Left ventricle myocardium inferior (tissue), 1 donor: ENCODE data around the gene ATG7. TPM values are rescaled to one million over a fixed set of nuclear protein-coding genes. Genes with fewer than 3 reads are reported as not detected.

Experiments used
- DNase-seq: peaks from one replicate; pipeline ENCODE4 v3.0.0-alpha.2; 2020
- H3K27ac ChIP-seq: fragments of 200-600 bp; replicated peaks from 2 replicates; pipeline ENCODE4 v1.8.0; 2021
- H3K27me3 ChIP-seq: fragments of 200-600 bp; 2 replicates; pipeline ENCODE4 v1.8.0; 2021; ENCODE audit warnings: low read depth
- H3K36me3 ChIP-seq: fragments of 200-600 bp; 2 replicates; pipeline ENCODE4 v1.8.0; 2021
- H3K4me1 ChIP-seq: fragments of 200-600 bp; 2 replicates; pipeline ENCODE4 v1.8.0; 2021
- H3K4me3 ChIP-seq: fragments of 200-600 bp; 2 replicates; pipeline ENCODE4 v1.8.0; 2021; ENCODE audit warnings: mild to moderate bottlenecking, moderate library complexity
- H3K9me3 ChIP-seq: fragments of 200-600 bp; replicated peaks from 2 replicates; pipeline ENCODE4 v1.8.0; 2021
- intact Hi-C: fragments of 100-400 bp; cut with micrococcal nuclease; formaldehyde crosslinking; loops from one replicate; pipeline ENCODE4 v1.11.0; 2022
- total RNA-seq: library from RNA; stranded (reverse); fragmentation: NEBNext Ultra II Directional; extraction: Animal tissue kit (Norgen Biotek cat#: 25700); gene quantifications from one replicate; pipeline ENCODE4 v1.2.1, GENCODE V29; 2021
- TF ChIP-seq, protein P1 (sequence below): fragments of 200-600 bp; IDR thresholded peaks from 2 replicates; pipeline ENCODE4 v1.8.0; 2021; ENCODE audit warnings: antibody characterized with exemption, mild to moderate bottlenecking, borderline replicate concordance
- donor health status: DM: no; HTN: yes; CAD: no; lungs with severe emphysema.

The ATG7 gene
- total RNA-seq, 1 donor from 2014 or later = 15.7 TPM

DNA sequence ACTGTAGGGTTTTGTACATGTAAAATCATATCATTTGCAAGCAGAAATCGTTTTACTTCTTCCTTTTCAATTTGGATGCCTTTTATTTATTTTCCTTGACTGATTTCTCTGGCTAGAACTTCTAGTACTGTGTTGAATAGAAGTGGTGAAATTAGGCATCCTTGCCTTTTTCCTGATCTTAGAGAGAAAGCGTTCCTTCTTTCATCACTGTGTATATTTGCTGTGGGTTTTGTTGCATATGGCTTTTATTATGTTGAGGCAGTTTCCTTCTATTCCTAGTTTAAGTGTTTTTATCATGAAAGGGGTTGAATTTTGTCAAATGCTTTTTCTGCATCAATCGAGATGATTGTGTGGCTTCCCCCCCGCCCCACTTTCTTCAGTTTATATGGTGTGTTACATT, 140.9 kb downstream of the ATG7 start:
- Histone ChIP-seq H3K9me3 (peaks cover 25% of the 10 kb centered on the region), H3K4me1 (no peaks in the 10 kb centered on the region), H3K36me3 (peaks cover 7% of the 10 kb centered on the region), H3K27ac (no peak overlapping the region), H3K27me3 (no peaks in the 10 kb centered on the region), H3K4me3 (no peak overlapping the region)
- no peak for DNase-seq
- TF ChIP-seq, protein P1, sequence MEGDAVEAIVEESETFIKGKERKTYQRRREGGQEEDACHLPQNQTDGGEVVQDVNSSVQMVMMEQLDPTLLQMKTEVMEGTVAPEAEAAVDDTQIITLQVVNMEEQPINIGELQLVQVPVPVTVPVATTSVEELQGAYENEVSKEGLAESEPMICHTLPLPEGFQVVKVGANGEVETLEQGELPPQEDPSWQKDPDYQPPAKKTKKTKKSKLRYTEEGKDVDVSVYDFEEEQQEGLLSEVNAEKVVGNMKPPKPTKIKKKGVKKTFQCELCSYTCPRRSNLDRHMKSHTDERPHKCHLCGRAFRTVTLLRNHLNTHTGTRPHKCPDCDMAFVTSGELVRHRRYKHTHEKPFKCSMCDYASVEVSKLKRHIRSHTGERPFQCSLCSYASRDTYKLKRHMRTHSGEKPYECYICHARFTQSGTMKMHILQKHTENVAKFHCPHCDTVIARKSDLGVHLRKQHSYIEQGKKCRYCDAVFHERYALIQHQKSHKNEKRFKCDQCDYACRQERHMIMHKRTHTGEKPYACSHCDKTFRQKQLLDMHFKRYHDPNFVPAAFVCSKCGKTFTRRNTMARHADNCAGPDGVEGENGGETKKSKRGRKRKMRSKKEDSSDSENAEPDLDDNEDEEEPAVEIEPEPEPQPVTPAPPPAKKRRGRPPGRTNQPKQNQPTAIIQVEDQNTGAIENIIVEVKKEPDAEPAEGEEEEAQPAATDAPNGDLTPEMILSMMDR = no peak
- intact Hi-C loops = no loop called here

DNA sequence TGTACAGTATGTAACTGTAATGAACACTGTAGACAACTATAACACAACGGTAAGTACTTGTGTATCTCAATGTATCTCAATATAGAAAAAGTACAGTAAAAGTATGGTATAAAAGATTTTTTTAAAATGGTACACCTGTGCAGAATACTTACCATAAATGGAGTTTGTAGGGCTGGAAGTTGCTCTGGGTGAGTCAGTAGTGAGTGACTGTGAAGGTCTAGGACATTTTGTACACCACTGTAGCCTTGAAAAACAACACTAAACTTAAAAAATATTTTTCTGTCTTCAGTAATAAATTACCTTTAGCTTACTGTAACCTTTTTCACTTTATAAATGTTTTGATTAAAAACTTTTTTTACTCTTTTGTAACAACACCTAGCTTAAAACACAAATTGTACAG, 142.9 kb downstream of the ATG7 start:
- TF ChIP-seq, protein P1 = no peak
- H3K4me3 ChIP-seq = no peak overlapping the region
- no peak for DNase-seq
- peaks cover 16% of the 10 kb centered on the region for H3K9me3 ChIP-seq
- intact Hi-C loops = no loop called here
- no peaks in the 10 kb centered on the region for H3K36me3 ChIP-seq
- no peak overlapping the region for H3K27ac ChIP-seq
- H3K27me3 ChIP-seq = no peaks in the 10 kb centered on the region
- no peaks in the 10 kb centered on the region for H3K4me1 ChIP-seq

DNA sequence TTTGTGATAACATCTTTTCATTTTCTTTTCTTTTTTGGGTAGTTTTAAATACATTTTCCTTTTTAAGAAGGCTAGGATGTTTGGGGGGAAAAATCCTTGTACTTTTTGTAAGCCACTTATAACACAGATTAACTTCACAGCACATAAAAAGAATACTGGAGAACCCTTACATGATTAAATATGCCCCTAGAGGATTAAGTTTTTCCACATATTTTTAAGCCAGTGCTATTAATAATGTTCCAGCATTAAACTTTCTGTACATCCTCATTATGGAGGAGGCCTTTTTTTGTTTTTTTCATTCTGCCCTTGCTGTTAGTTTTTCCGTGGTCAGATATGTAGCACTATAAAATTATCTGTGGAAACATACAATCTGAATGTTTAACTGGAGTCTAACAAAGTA, 147.9 kb downstream of the ATG7 start:
- intact Hi-C loops = no loop called here
- TF ChIP-seq, protein P1 = no peak
- no peak overlapping the region for H3K4me3 ChIP-seq

DNA sequence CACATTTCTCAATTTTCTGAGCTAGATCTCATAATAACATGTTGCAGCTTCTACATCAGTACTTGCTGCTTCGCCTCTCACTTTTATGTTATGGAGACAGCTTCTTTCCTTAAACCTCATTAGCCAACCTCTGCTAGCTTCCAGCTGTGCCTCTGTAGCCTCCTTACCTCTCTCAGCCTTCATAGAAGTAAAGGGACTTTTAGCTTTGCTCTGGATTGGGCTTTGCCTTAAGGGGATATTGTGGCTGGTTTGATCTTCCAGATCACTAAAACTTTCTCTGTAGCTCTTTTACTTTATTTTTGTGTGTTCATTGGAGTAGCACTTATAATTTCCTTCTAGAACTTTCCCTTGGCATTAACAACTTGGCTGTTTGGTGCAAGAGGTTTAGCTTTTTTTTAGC, 150.1 kb downstream of the ATG7 start:
- Histone ChIP-seq H3K4me1 (no peaks in the 10 kb centered on the region), H3K27me3 (no peaks in the 10 kb centered on the region), H3K36me3 (peaks cover 6% of the 10 kb centered on the region), H3K9me3 (no peaks in the 10 kb centered on the region), H3K27ac (no peak overlapping the region), H3K4me3 (no peak overlapping the region)
- DNase-seq = no peak
- TF ChIP-seq, protein P1 = no peak
- intact Hi-C loops = no loop called here

More for the DNA sequence above, 147.9 kb downstream of the ATG7 start:
- no peaks in the 10 kb centered on the region for H3K4me1 ChIP-seq
- no peak overlapping the region for H3K27ac ChIP-seq
- H3K27me3 ChIP-seq = no peaks in the 10 kb centered on the region
- DNase-seq = no peak
- no peaks in the 10 kb centered on the region for H3K36me3 ChIP-seq
- H3K9me3 ChIP-seq = no peaks in the 10 kb centered on the region

DNA sequence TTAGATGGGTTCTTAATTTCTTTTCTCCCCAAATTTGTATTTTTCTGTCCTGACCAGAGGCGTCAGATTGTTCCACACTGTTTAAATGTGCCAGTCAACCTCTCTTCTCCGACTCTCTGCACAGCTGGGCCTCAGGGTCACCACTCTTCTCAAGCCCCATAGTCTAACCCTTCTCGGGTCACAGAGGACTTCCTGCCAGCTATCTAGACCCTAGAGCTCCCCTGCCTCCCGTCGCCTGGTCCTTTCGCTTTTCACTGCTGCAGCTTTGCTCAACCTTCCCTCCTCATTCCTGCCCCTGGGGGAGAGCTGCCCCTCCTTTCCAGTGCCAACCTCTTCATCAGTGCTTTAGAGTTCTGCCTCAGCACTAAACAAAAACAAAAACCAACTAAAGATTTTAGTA, 151.7 kb downstream of the ATG7 start:
- H3K9me3 ChIP-seq = no peaks in the 10 kb centered on the region
- H3K27ac ChIP-seq = no peak overlapping the region
- TF ChIP-seq, protein P1 = no peak
- DNase-seq = no peak
- H3K27me3 ChIP-seq = no peaks in the 10 kb centered on the region
- intact Hi-C loops = no loop called here
- H3K4me1 ChIP-seq = no peaks in the 10 kb centered on the region
- peaks cover 6% of the 10 kb centered on the region for H3K36me3 ChIP-seq
- no peak overlapping the region for H3K4me3 ChIP-seq

DNA sequence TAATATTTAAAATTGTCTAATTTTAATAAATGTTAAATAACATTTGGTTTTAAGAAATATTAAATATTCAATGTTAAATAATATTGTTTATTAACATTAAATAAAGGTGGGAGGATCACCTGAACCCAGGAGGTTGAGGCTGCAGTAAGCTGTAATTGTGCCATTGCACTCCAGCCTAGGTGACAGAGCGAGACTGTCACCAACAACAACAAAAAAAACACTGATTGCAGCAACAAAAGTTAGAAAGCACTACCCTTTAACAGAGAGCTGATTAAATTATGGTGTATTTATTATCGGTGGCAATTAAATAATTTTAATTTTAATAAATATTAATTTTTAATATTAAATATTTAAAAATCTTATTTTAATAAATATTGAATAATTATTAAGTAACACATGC, 152.1 kb downstream of the ATG7 start:
- TF ChIP-seq, protein P1 = no peak
- Histone ChIP-seq H3K27ac (no peak overlapping the region), H3K36me3 (peaks cover 6% of the 10 kb centered on the region), H3K4me3 (no peak overlapping the region), H3K9me3 (no peaks in the 10 kb centered on the region), H3K27me3 (no peaks in the 10 kb centered on the region), H3K4me1 (no peaks in the 10 kb centered on the region)
- DNase-seq = no peak
- intact Hi-C loops = no loop called here
